Mucosa of stomach (tissue), 1 donor: ENCODE data around the gene CALN1.

Experiments used
- H3K27me3 ChIP-seq: one replicate; pipeline ENCODE4 v1.7.0; 2013; ENCODE audit warnings: mild to moderate bottlenecking, low read length; ENCODE audit not compliant: control insufficient read depth, insufficient read depth
- H3K36me3 ChIP-seq: one replicate; pipeline ENCODE4 v1.7.0; 2013; ENCODE audit warnings: low read length; ENCODE audit not compliant: control insufficient read depth, insufficient read depth
- H3K4me1 ChIP-seq: one replicate; pipeline ENCODE4 v1.7.0; 2013; ENCODE audit warnings: mild to moderate bottlenecking, low read length; ENCODE audit not compliant: control insufficient read depth, insufficient read depth
- H3K4me3 ChIP-seq: one replicate; pipeline ENCODE4 v1.7.0; 2013; ENCODE audit warnings: low read length
- H3K9ac ChIP-seq: one replicate; pipeline ENCODE4 v1.7.0; 2013; ENCODE audit warnings: mild to moderate bottlenecking, low read length, moderate library complexity
- H3K9me3 ChIP-seq: one replicate; pipeline ENCODE4 v1.7.0; 2013; ENCODE audit warnings: mild to moderate bottlenecking, low read length, moderate library complexity; ENCODE audit not compliant: control insufficient read depth
- donor health status: Pancreatic carcinoma.

Gene CALN1

GRCh38 chr7:72437061-72437585 is 25.0 kb upstream of the CALN1 start:
- H3K36me3 ChIP-seq, result no peaks in the 10 kb centered on the region
- no peak overlapping the region for H3K9ac ChIP-seq
- no peaks in the 10 kb centered on the region for H3K9me3 ChIP-seq
- no peaks in the 10 kb centered on the region for H3K4me1 ChIP-seq
- no peak overlapping the region for H3K4me3 ChIP-seq
- H3K27me3 ChIP-seq, result no peaks in the 10 kb centered on the region

DNA sequence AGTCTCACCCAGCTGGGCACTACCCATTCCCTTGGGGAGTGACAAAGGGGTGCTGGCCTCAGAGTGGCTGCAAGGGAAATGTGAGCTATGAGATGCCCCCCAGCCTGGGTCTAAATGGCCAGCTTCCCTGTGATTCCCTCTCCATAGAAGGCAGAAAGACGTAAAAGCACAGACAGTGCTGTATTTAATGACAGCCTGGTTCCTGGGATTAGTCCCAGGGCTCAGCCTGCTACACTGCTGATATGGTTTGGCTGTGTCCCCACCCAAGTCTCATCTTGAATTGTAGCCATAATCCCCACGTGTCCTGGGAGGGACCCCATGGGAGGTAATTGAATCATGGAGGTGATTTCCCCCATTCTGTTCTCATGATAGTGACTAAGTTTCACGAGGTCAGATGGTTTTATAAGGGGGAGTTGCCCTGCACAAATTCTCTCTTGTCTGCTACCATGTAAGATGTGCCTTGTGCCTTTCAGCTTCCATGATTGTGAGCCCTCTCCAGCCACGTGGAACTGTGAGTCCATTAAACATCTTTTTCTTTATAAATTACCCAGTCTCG is 23.9 kb upstream of the CALN1 start:
- H3K4me3 ChIP-seq, result no peak overlapping the region
- H3K27me3 ChIP-seq, result no peaks in the 10 kb centered on the region
- no peak overlapping the region for H3K9ac ChIP-seq
- H3K9me3 ChIP-seq, result no peaks in the 10 kb centered on the region
- no peaks in the 10 kb centered on the region for H3K4me1 ChIP-seq
- H3K36me3 ChIP-seq, result no peaks in the 10 kb centered on the region

GRCh38 chr7:72435366-72435765 is 23.2 kb upstream of the CALN1 start:
- Histone ChIP-seq H3K9me3 (no peaks in the 10 kb centered on the region), H3K27me3 (no peaks in the 10 kb centered on the region), H3K4me1 (no peaks in the 10 kb centered on the region), H3K9ac (no peak overlapping the region), H3K4me3 (no peak overlapping the region), H3K36me3 (no peaks in the 10 kb centered on the region)

GRCh38 chr7:72430531-72430930 is 18.4 kb upstream of the CALN1 start:
- Histone ChIP-seq H3K4me3 (no peak overlapping the region), H3K9me3 (no peaks in the 10 kb centered on the region), H3K27me3 (no peaks in the 10 kb centered on the region), H3K9ac (no peak overlapping the region), H3K36me3 (no peaks in the 10 kb centered on the region), H3K4me1 (no peaks in the 10 kb centered on the region)

- Histone ChIP-seq H3K27me3 (no peaks in the 10 kb centered on the region), H3K9ac (no peak overlapping the region)
Measured at GRCh38 chr7:72429316-72429715, 17.2 kb upstream of the CALN1 start.

GRCh38 chr7:72416846-72417245 is 4.7 kb upstream of the CALN1 start:
- Histone ChIP-seq H3K36me3 (no peaks in the 10 kb centered on the region), H3K4me1 (no peaks in the 10 kb centered on the region), H3K9me3 (no peaks in the 10 kb centered on the region), H3K4me3 (no peak overlapping the region), H3K27me3 (no peaks in the 10 kb centered on the region), H3K9ac (no peak overlapping the region)

More at GRCh38 chr7:72429316-72429715, 17.2 kb upstream of the CALN1 start:
- Histone ChIP-seq H3K4me1 (no peaks in the 10 kb centered on the region), H3K9me3 (no peaks in the 10 kb centered on the region), H3K36me3 (no peaks in the 10 kb centered on the region), H3K4me3 (no peak overlapping the region)

- Histone ChIP-seq H3K36me3 (no peaks in the 10 kb centered on the region), H3K9me3 (no peaks in the 10 kb centered on the region), H3K4me1 (no peaks in the 10 kb centered on the region), H3K4me3 (no peak overlapping the region), H3K27me3 (no peaks in the 10 kb centered on the region), H3K9ac (no peak overlapping the region)
Measured at GRCh38 chr7:72415586-72415985, 3.4 kb upstream of the CALN1 start.

GRCh38 chr7:72413886-72414285 is 1.7 kb upstream of the CALN1 start:
- Histone ChIP-seq H3K4me3 (no peak overlapping the region), H3K9ac (no peak overlapping the region), H3K36me3 (no peaks in the 10 kb centered on the region), H3K4me1 (no peaks in the 10 kb centered on the region), H3K9me3 (no peaks in the 10 kb centered on the region), H3K27me3 (no peaks in the 10 kb centered on the region)

DNA sequence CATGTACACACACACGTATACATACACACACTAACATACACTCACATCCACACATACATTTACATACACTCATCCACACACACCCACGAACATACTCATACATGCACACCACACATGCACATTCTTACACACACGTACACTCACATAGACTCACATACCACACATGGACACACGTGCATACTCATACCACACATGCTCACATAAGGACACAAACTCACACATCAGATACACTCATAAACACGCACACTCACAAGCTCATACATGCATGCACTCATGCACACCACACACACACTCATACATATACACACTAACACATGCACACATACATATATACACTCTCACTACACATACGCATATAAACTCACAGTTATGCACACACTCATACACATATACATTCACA is 1.2 kb upstream of the CALN1 start:
- no peaks in the 10 kb centered on the region for H3K9me3 ChIP-seq
- H3K9ac ChIP-seq, result no peak overlapping the region
- H3K4me3 ChIP-seq, result no peak overlapping the region
- no peaks in the 10 kb centered on the region for H3K27me3 ChIP-seq
- H3K36me3 ChIP-seq, result no peaks in the 10 kb centered on the region
- no peaks in the 10 kb centered on the region for H3K4me1 ChIP-seq

GRCh38 chr7:72411419-72411818 is 719 bp downstream of the CALN1 start:
- Histone ChIP-seq H3K36me3 (no peaks in the 10 kb centered on the region), H3K9me3 (no peaks in the 10 kb centered on the region), H3K4me3 (no peak overlapping the region), H3K27me3 (no peaks in the 10 kb centered on the region), H3K4me1 (no peaks in the 10 kb centered on the region), H3K9ac (no peak overlapping the region)

- H3K9ac ChIP-seq, result no peak overlapping the region
- no peaks in the 10 kb centered on the region for H3K36me3 ChIP-seq
- no peaks in the 10 kb centered on the region for H3K27me3 ChIP-seq
- no peak overlapping the region for H3K4me3 ChIP-seq
- no peaks in the 10 kb centered on the region for H3K4me1 ChIP-seq
- H3K9me3 ChIP-seq, result no peaks in the 10 kb centered on the region
Measured at GRCh38 chr7:72409638-72410015, 2.5 kb downstream of the CALN1 start.

DNA sequence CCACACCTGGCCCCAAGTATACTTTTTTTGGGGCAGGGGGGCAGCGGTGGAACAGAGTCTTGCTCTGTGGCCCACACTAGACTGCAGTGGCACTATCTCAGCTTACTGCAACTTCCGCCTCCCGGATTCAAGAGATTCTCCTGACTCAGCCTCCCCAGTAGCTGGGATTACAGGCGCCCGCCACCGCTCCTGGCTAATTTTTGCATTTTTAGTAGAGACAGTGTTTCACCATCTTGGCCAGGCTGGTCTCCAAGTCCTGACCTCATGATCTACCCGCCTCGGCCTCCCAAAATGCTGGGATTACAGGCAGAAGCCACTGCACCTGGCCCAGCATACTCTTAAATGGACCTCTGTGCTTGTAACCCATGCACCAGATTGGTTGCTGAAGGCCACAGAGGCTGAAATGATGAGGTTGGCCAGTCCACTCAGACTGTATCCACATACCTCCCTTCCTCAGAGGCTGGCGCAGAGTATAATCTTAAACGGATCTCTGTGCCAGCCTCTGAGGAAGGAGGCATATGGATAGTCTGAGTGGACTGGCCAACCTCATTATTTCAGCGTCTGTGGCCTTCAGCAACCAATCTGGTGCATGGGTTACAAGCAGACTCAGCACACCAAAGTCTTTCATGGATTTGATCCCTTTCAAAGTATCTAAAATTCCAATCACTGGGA is 3.0 kb downstream of the CALN1 start:
- no peak overlapping the region for H3K9ac ChIP-seq
- H3K4me1 ChIP-seq, result no peaks in the 10 kb centered on the region
- H3K27me3 ChIP-seq, result no peaks in the 10 kb centered on the region
- H3K36me3 ChIP-seq, result no peaks in the 10 kb centered on the region
- H3K9me3 ChIP-seq, result no peaks in the 10 kb centered on the region
- no peak overlapping the region for H3K4me3 ChIP-seq
